ENCODE results near the gene KIAA0753. TPM values are rescaled to one million over a fixed set of nuclear protein-coding genes. Genes with fewer than 3 reads are reported as not detected.

Gene KIAA0753
- total RNA-seq, 2 donors from 2014 or later, result 14.1 to 15.8 TPM

GRCh38 chr17:6558932-6559752, 81.4 kb downstream of the KIAA0753 start:
- intact Hi-C loops (cut with DNase I, micrococcal nuclease), result no loop called here
- DNase-seq, result no peak
- ATAC-seq, result no peak

GRCh38 chr17:6558276-6558675, 82.2 kb downstream of the KIAA0753 start:
- no peak for ATAC-seq
- intact Hi-C loops (cut with DNase I, micrococcal nuclease), result no loop called here
- no peak for DNase-seq

- intact Hi-C loops (cut with DNase I, micrococcal nuclease), result no loop called here
- ATAC-seq (no peak), DNase-seq (no peak)
Observed at GRCh38 chr17:6557040-6557438, 83.5 kb downstream of the KIAA0753 start.

GRCh38 chr17:6556121-6557039, 84.1 kb downstream of the KIAA0753 start, which contains the start of gene PITPNM3:
TSS of gene PITPNM3 (minus strand) at chr17:6556555. CDS start at chr17:6556406, 149 bp downstream.
- peak; percentile 37 for ATAC-seq
- intact Hi-C loops (cut with DNase I, micrococcal nuclease), result no loop called here

GRCh38 chr17:6555331-6556120, 85.0 kb downstream of the KIAA0753 start:
- intact Hi-C loops (cut with DNase I, micrococcal nuclease), result no loop called here
- peak; percentile 61 for ATAC-seq
- DNase-seq, result peak; percentile 63 to 74

More at GRCh38 chr17:6556121-6557039, 84.1 kb downstream of the KIAA0753 start, which contains the start of gene PITPNM3:
- peak in 1 of 2 donors; percentile 57 for DNase-seq

- ATAC-seq, result peak; percentile 54
- DNase-seq, result peak; percentile 64 to 77
- intact Hi-C loops (cut with DNase I, micrococcal nuclease), result no loop called here
Observed at GRCh38 chr17:6554871-6555330, 85.6 kb downstream of the KIAA0753 start.

GRCh38 chr17:6554342-6554741, 86.2 kb downstream of the KIAA0753 start:
- ATAC-seq, result no peak
- DNase-seq, result no peak
- intact Hi-C loops (cut with DNase I, micrococcal nuclease), result no loop called here

- intact Hi-C loops (cut with DNase I, micrococcal nuclease), result no loop called here
- ATAC-seq (peak; percentile 62), DNase-seq (peak; percentile 83 to 87)
Observed at GRCh38 chr17:6551869-6552531, 88.5 kb downstream of the KIAA0753 start.

- ATAC-seq (no peak), DNase-seq (no peak)
- intact Hi-C loops (cut with DNase I, micrococcal nuclease), result no loop called here
Observed at GRCh38 chr17:6551356-6551755, 89.2 kb downstream of the KIAA0753 start.

- ATAC-seq (no peak), DNase-seq (no peak)
- intact Hi-C loops (cut with DNase I, micrococcal nuclease), result no loop called here
Observed at GRCh38 chr17:6549384-6550036, 91.0 kb downstream of the KIAA0753 start.

GRCh38 chr17:6548578-6549330, 91.8 kb downstream of the KIAA0753 start:
- DNase-seq (peak in 1 of 2 donors; percentile 64), ATAC-seq (no peak)

GRCh38 chr17:6548034-6548433, 92.5 kb downstream of the KIAA0753 start:
- no peak for ATAC-seq

More at GRCh38 chr17:6548578-6549330, 91.8 kb downstream of the KIAA0753 start:
- intact Hi-C loops (cut with DNase I, micrococcal nuclease), result no loop called here

GRCh38 chr17:6547336-6547735, 93.2 kb downstream of the KIAA0753 start:
- DNase-seq, result no peak
- ATAC-seq, result no peak
- intact Hi-C loops (cut with DNase I, micrococcal nuclease), result no loop called here

More at GRCh38 chr17:6548034-6548433, 92.5 kb downstream of the KIAA0753 start:
- intact Hi-C loops (cut with DNase I, micrococcal nuclease), result no loop called here
- no peak for DNase-seq

GRCh38 chr17:6546069-6546718, 94.3 kb downstream of the KIAA0753 start:
- DNase-seq (no peak), ATAC-seq (no peak)
- intact Hi-C loops (cut with DNase I, micrococcal nuclease), result no loop called here

GRCh38 chr17:6545291-6545690, 95.2 kb downstream of the KIAA0753 start:
- DNase-seq, result no peak
- no peak for ATAC-seq
- intact Hi-C loops (cut with DNase I, micrococcal nuclease), result no loop called here

GRCh38 chr17:6544011-6544370, 96.5 kb downstream of the KIAA0753 start:
- DNase-seq (no peak), ATAC-seq (no peak)
- intact Hi-C loops (cut with DNase I, micrococcal nuclease), result no loop called here

Measured in left colon (tissue), 2 donors.